ENCODE measurements around the gene OPN1SW.

Gene OPN1SW

GRCh38 chr7:128811631-128812430, 36.2 kb upstream of the OPN1SW start:
- H3K4me3 ChIP-seq (replicated peaks; ENCODE audit: low read depth, low read length), result no peak overlapping the region
- DNase-seq (ENCODE audit: extremely low read depth, low read depth), result no peak
- no peak for TF ChIP-seq CTCF (IDR thresholded peaks at IDR 0.05; ENCODE audit: low read depth, low read length, missing control alignments)

- no peak for DNase-seq (ENCODE audit: extremely low read depth, low read depth)
- no peak for TF ChIP-seq CTCF (IDR thresholded peaks at IDR 0.05; ENCODE audit: low read depth, low read length, missing control alignments)
- H3K4me3 ChIP-seq (replicated peaks; ENCODE audit: low read depth, low read length), result no peak overlapping the region
Measured at GRCh38 chr7:128810997-128811396, 35.4 kb upstream of the OPN1SW start.

- no peak overlapping the region for H3K4me3 ChIP-seq (replicated peaks; ENCODE audit: low read depth, low read length)
- DNase-seq (ENCODE audit: extremely low read depth, low read depth), result no peak
- no peak for TF ChIP-seq CTCF (IDR thresholded peaks at IDR 0.05; ENCODE audit: low read depth, low read length, missing control alignments)
Measured at GRCh38 chr7:128810473-128810872, 34.9 kb upstream of the OPN1SW start.

GRCh38 chr7:128809363-128809762, 33.8 kb upstream of the OPN1SW start:
- no peak for TF ChIP-seq CTCF (IDR thresholded peaks at IDR 0.05; ENCODE audit: low read depth, low read length, missing control alignments)
- no peak overlapping the region for H3K4me3 ChIP-seq (replicated peaks; ENCODE audit: low read depth, low read length)
- no peak for DNase-seq (ENCODE audit: extremely low read depth, low read depth)

GRCh38 chr7:128807191-128807590, 31.6 kb upstream of the OPN1SW start:
- no peak for DNase-seq (ENCODE audit: extremely low read depth, low read depth)
- no peak overlapping the region for H3K4me3 ChIP-seq (replicated peaks; ENCODE audit: low read depth, low read length)
- TF ChIP-seq CTCF (IDR thresholded peaks at IDR 0.05; ENCODE audit: low read depth, low read length, missing control alignments), result no peak

GRCh38 chr7:128805225-128805624, 29.6 kb upstream of the OPN1SW start:
- TF ChIP-seq CTCF (IDR thresholded peaks at IDR 0.05; ENCODE audit: low read depth, low read length, missing control alignments), result no peak
- no peak overlapping the region for H3K4me3 ChIP-seq (replicated peaks; ENCODE audit: low read depth, low read length)
- no peak for DNase-seq (ENCODE audit: extremely low read depth, low read depth)

- TF ChIP-seq CTCF (IDR thresholded peaks at IDR 0.05; ENCODE audit: low read depth, low read length, missing control alignments), result no peak
- no peak overlapping the region for H3K4me3 ChIP-seq (replicated peaks; ENCODE audit: low read depth, low read length)
Measured at GRCh38 chr7:128804484-128804883, 28.9 kb upstream of the OPN1SW start.

More at GRCh38 chr7:128804484-128804883, 28.9 kb upstream of the OPN1SW start:
- DNase-seq (ENCODE audit: extremely low read depth, low read depth), result no peak
